ENCODE measurements around the gene ZNF511. TPM values are rescaled to one million over a fixed set of nuclear protein-coding genes. Genes with fewer than 3 reads are reported as not detected.
"Not testable (repeated sequence)": the region's sequence is repeated elsewhere in the genome, so short reads cannot be mapped to it uniquely, and the experiment has no call there.

Gene ZNF511
- total and polyA plus RNA-seq, 2 donors: 20.6 to 39.1 TPM

DNA sequence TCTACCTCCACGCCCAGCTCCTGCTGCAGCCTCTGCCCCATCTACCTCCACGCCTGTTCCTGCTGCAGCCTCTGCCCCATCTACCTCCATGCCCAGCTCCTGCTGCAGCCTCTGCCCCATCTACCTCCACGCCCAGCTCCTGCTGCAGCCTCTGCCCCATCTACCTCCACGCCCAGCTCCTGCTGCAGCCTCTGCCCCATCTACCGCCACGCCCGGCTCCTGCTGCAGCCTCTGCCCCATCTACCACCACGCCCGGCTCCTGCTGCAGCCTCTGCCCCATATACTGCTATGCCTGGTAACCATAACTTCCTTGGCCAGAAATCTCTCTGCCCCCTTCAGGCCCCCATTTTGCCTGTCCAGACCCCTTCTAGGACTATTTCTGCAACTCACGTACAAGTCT is 43.7 kb upstream of the ZNF511 start:
- H3K27ac ChIP-seq (ENCODE audit: low read depth in 1 of 2, low read length in 1 of 2); H3K4me3 ChIP-seq (ENCODE audit: low read length in 2 of 2); H3K9me3 ChIP-seq (ENCODE audit: control insufficient read depth in 2 of 2, insufficient read depth in 1 of 2, low read length in 1 of 2); H3K36me3 ChIP-seq (ENCODE audit: control insufficient read depth in 2 of 2, insufficient read depth in 2 of 2, low read length in 1 of 2); DNase-seq (ENCODE audit: low read depth in 6 of 9, low spot score in 9 of 9): not testable (repeated sequence)
- peaks cover 0 to 13% of the 10 kb centered on the region in 2 donors for H3K27me3 ChIP-seq (ENCODE audit: control insufficient read depth in 2 of 2, insufficient read depth in 1 of 2, low read length in 1 of 2)
- H3K4me1 ChIP-seq (ENCODE audit: control insufficient read depth in 2 of 2, insufficient read depth in 2 of 2, low read length in 2 of 2): peaks cover 3 to 22% of the 10 kb centered on the region in 2 donors
- WGBS: 94% methylated on average over 10 of the region's 10 CpGs

DNA sequence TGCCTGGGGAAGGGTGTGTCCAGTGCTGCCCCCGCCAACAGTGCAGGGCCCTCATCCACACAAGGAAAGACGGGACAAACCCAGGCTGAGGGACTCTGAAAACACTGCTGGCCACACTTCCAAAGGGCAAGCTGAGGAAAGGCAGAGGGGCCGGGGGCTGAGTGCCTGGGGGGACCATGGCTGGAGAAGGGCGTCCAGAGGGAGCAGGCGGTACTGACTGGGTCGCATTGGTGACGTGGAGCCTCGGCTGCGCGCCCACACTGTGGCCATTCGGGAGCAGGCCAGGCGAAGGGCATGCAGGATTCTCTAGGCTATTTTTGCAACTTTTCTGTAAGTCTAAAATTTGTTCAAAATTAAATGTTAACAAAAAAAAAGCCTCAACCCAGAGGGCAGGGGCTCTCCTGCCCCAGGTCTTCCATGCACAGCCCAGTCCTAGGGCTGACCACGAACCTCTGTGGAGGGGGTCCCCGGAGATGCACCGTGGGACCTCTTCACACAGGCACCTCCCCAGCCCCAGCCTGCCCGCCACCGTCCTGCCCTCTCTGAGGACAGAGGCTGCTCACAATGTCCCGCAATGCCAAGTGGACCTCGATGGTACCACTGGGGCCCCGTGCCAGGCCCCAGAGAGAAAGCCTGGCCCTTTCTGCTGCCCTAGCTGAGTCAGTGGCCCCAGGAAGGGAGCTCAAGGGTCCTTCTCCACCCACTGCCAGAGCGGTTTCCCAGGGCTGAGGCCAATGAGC is 42.5 kb upstream of the ZNF511 start:
- Histone ChIP-seq H3K9me3 (ENCODE audit: control insufficient read depth in 2 of 2, insufficient read depth in 1 of 2, low read length in 1 of 2) (no peaks in the 10 kb centered on the region), H3K4me1 (ENCODE audit: control insufficient read depth in 2 of 2, insufficient read depth in 2 of 2, low read length in 2 of 2) (peaks cover 3 to 15% of the 10 kb centered on the region in 2 donors), H3K36me3 (ENCODE audit: control insufficient read depth in 2 of 2, insufficient read depth in 2 of 2, low read length in 1 of 2) (no peaks in the 10 kb centered on the region), H3K27me3 (ENCODE audit: control insufficient read depth in 2 of 2, insufficient read depth in 1 of 2, low read length in 1 of 2) (peaks cover 0 to 9% of the 10 kb centered on the region in 2 donors), H3K27ac (ENCODE audit: low read depth in 1 of 2, low read length in 1 of 2) (no peak overlapping the region), H3K4me3 (ENCODE audit: low read length in 2 of 2) (no peak overlapping the region)
- WGBS: 97% methylated on average over 21 of the region's 21 CpGs
- no peak for DNase-seq (ENCODE audit: low read depth in 6 of 9, low spot score in 9 of 9)

DNA sequence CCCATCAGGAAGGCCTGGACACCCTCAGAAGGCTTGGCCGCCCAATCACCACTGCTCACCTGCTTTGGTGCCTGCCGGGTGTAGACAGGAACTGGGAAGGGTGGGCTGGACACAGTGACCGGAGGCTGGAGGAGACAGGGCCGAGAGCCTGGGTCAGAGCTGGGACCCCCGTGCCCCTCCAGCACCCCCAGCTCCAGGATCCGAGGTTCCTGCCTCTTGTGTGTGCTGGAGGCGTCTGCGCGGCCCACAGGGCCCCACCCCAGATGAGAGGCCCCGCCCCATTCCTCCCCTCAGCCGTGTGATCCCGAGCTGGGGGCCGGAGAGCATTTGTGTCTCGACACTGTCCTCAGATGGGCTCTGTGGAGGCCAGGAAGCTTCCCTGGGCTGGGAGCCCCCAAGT is 41.4 kb upstream of the ZNF511 start:
- Histone ChIP-seq H3K27ac (ENCODE audit: low read depth in 1 of 2, low read length in 1 of 2) (no peak overlapping the region), H3K9me3 (ENCODE audit: control insufficient read depth in 2 of 2, insufficient read depth in 1 of 2, low read length in 1 of 2) (no peaks in the 10 kb centered on the region), H3K27me3 (ENCODE audit: control insufficient read depth in 2 of 2, insufficient read depth in 1 of 2, low read length in 1 of 2) (peaks cover 0 to 7% of the 10 kb centered on the region in 2 donors), H3K4me1 (ENCODE audit: control insufficient read depth in 2 of 2, insufficient read depth in 2 of 2, low read length in 2 of 2) (peaks cover 2 to 10% of the 10 kb centered on the region in 2 donors), H3K36me3 (ENCODE audit: control insufficient read depth in 2 of 2, insufficient read depth in 2 of 2, low read length in 1 of 2) (no peaks in the 10 kb centered on the region), H3K4me3 (ENCODE audit: low read length in 2 of 2) (no peak overlapping the region)
- DNase-seq (ENCODE audit: low read depth in 6 of 9, low spot score in 9 of 9): no peak
- WGBS: 96% methylated on average over 14 of the region's 14 CpGs

DNA sequence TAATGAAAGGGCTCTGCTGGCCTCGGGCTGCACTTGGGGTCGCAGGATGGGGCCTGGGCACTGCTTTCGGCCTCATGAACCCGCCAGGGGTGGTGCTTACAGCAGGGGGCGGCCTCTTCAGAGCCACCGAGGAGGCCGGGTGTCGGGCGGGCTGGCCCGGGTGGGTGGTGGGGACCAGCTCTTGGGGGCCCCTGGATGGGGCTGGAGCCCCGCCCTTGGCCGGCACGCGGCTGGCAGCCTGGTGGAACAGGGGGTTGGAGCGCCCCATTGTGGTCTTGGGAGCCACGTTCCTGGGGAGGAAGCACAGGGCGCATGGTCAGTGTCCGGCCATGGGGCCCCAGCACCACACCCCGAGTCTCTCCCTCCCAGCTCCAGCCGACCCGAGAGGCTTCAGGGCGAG is 40.9 kb upstream of the ZNF511 start:
- H3K27me3 ChIP-seq (ENCODE audit: control insufficient read depth in 2 of 2, insufficient read depth in 1 of 2, low read length in 1 of 2): peaks cover 0 to 2% of the 10 kb centered on the region in 2 donors
- DNase-seq (ENCODE audit: low read depth in 6 of 9, low spot score in 9 of 9): no peak
- no peaks in the 10 kb centered on the region for H3K36me3 ChIP-seq (ENCODE audit: control insufficient read depth in 2 of 2, insufficient read depth in 2 of 2, low read length in 1 of 2)
- H3K4me3 ChIP-seq (ENCODE audit: low read length in 2 of 2): no peak overlapping the region
- no peak overlapping the region for H3K27ac ChIP-seq (ENCODE audit: low read depth in 1 of 2, low read length in 1 of 2)
- H3K4me1 ChIP-seq (ENCODE audit: control insufficient read depth in 2 of 2, insufficient read depth in 2 of 2, low read length in 2 of 2): peaks cover 0 to 5% of the 10 kb centered on the region in 2 donors
- WGBS: 97% methylated on average over 22 of the region's 22 CpGs
- no peaks in the 10 kb centered on the region for H3K9me3 ChIP-seq (ENCODE audit: control insufficient read depth in 2 of 2, insufficient read depth in 1 of 2, low read length in 1 of 2)

GRCh38 chr10:133268532-133268931 is 40.2 kb upstream of the ZNF511 start:
- H3K4me3 ChIP-seq (ENCODE audit: low read length in 2 of 2): no peak overlapping the region
- WGBS: 96% methylated on average over 22 of the region's 22 CpGs
- no peaks in the 10 kb centered on the region for H3K36me3 ChIP-seq (ENCODE audit: control insufficient read depth in 2 of 2, insufficient read depth in 2 of 2, low read length in 1 of 2)
- H3K27me3 ChIP-seq (ENCODE audit: control insufficient read depth in 2 of 2, insufficient read depth in 1 of 2, low read length in 1 of 2): no peaks in the 10 kb centered on the region
- DNase-seq (ENCODE audit: low read depth in 6 of 9, low spot score in 9 of 9): no peak
- H3K27ac ChIP-seq (ENCODE audit: low read depth in 1 of 2, low read length in 1 of 2): no peak overlapping the region
- peaks cover 0 to 3% of the 10 kb centered on the region in 2 donors for H3K4me1 ChIP-seq (ENCODE audit: control insufficient read depth in 2 of 2, insufficient read depth in 2 of 2, low read length in 2 of 2)
- H3K9me3 ChIP-seq (ENCODE audit: control insufficient read depth in 2 of 2, insufficient read depth in 1 of 2, low read length in 1 of 2): no peaks in the 10 kb centered on the region

GRCh38 chr10:133269367-133269766 is 39.3 kb upstream of the ZNF511 start:
- no peak for DNase-seq (ENCODE audit: low read depth in 6 of 9, low spot score in 9 of 9)
- no peaks in the 10 kb centered on the region for H3K36me3 ChIP-seq (ENCODE audit: control insufficient read depth in 2 of 2, insufficient read depth in 2 of 2, low read length in 1 of 2)

DNA sequence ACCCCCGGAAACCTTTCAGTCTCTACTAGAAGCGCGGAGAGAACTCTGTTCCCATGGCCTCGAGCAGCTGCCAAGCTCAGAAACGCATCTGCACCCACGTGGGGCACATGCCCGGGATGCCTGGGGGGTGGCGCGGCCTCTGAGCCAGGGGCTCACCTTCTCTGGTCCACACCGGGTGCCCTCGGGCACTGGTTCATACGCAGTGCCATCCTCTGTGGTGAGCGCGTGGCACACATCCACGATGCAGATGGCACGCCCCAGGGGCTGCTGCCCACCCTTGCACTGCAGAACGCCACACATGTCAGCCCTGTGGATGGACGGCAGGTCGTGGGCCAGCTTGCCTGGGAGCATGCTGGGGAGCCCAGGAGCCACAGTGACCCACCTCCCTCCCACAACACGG is 38.5 kb upstream of the ZNF511 start:
- Histone ChIP-seq H3K4me3 (ENCODE audit: low read length in 2 of 2) (no peak overlapping the region), H3K36me3 (ENCODE audit: control insufficient read depth in 2 of 2, insufficient read depth in 2 of 2, low read length in 1 of 2) (no peaks in the 10 kb centered on the region), H3K4me1 (ENCODE audit: control insufficient read depth in 2 of 2, insufficient read depth in 2 of 2, low read length in 2 of 2) (peaks cover 3 to 7% of the 10 kb centered on the region in 2 donors), H3K27me3 (ENCODE audit: control insufficient read depth in 2 of 2, insufficient read depth in 1 of 2, low read length in 1 of 2) (peaks cover under 1 to 10% of the 10 kb centered on the region in 2 donors), H3K27ac (ENCODE audit: low read depth in 1 of 2, low read length in 1 of 2) (no peak overlapping the region), H3K9me3 (ENCODE audit: control insufficient read depth in 2 of 2, insufficient read depth in 1 of 2, low read length in 1 of 2) (no peaks in the 10 kb centered on the region)
- DNase-seq (ENCODE audit: low read depth in 6 of 9, low spot score in 9 of 9): no peak
- 95% methylated on average over 20 of the region's 20 CpGs for WGBS

More at GRCh38 chr10:133269367-133269766, 39.3 kb upstream of the ZNF511 start:
- WGBS: 90% methylated on average over 26 of the region's 26 CpGs
- Histone ChIP-seq H3K27ac (ENCODE audit: low read depth in 1 of 2, low read length in 1 of 2) (no peak overlapping the region), H3K4me3 (ENCODE audit: low read length in 2 of 2) (no peak overlapping the region), H3K9me3 (ENCODE audit: control insufficient read depth in 2 of 2, insufficient read depth in 1 of 2, low read length in 1 of 2) (no peaks in the 10 kb centered on the region), H3K27me3 (ENCODE audit: control insufficient read depth in 2 of 2, insufficient read depth in 1 of 2, low read length in 1 of 2) (peaks cover 0 to 2% of the 10 kb centered on the region in 2 donors), H3K4me1 (ENCODE audit: control insufficient read depth in 2 of 2, insufficient read depth in 2 of 2, low read length in 2 of 2) (peaks cover 0 to under 1% of the 10 kb centered on the region in 2 donors)

DNA sequence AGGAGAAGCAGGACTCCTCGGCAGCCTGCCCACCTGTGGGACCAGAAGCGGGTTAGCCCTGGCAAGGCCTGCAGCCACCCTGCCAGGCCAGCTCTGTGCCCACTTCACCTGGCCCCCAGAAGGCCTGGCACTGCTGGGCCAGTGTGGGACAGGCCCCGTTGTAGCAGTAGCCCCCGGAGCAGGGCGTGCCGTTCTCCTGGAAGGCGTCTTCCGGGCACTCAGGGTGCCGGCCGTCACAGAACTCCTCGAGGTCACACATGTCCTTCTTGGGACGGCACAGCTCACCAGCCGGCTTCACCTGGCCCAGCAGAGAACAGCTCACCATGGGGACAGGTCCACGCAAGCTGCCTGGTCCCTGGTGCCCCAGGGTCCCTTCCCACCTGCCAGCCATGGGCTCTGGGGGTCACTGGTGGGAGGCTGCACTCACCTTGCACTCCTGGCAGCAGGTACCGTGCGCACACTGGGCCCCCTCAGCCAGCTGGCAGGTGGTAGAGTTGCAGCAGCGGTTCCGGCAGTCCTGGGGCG is 37.9 kb upstream of the ZNF511 start:
- no peak overlapping the region for H3K27ac ChIP-seq (ENCODE audit: low read depth in 1 of 2, low read length in 1 of 2)
- no peaks in the 10 kb centered on the region for H3K36me3 ChIP-seq (ENCODE audit: control insufficient read depth in 2 of 2, insufficient read depth in 2 of 2, low read length in 1 of 2)
- peaks cover 8 to 13% of the 10 kb centered on the region in 2 donors for H3K4me1 ChIP-seq (ENCODE audit: control insufficient read depth in 2 of 2, insufficient read depth in 2 of 2, low read length in 2 of 2)
- no peak overlapping the region for H3K4me3 ChIP-seq (ENCODE audit: low read length in 2 of 2)
- WGBS: 98% methylated on average over 19 of the region's 19 CpGs
- H3K27me3 ChIP-seq (ENCODE audit: control insufficient read depth in 2 of 2, insufficient read depth in 1 of 2, low read length in 1 of 2): peaks cover 6 to 16% of the 10 kb centered on the region in 2 donors
- DNase-seq (ENCODE audit: low read depth in 6 of 9, low spot score in 9 of 9): no peak
- H3K9me3 ChIP-seq (ENCODE audit: control insufficient read depth in 2 of 2, insufficient read depth in 1 of 2, low read length in 1 of 2): peaks cover 0 to 2% of the 10 kb centered on the region in 2 donors

GRCh38 chr10:133271521-133272300 is 37.0 kb upstream of the ZNF511 start:
- no peak for DNase-seq (ENCODE audit: low read depth in 6 of 9, low spot score in 9 of 9)
- Histone ChIP-seq H3K4me1 (ENCODE audit: control insufficient read depth in 2 of 2, insufficient read depth in 2 of 2, low read length in 2 of 2) (peaks cover 16% of the 10 kb centered on the region in 2 donors), H3K27me3 (ENCODE audit: control insufficient read depth in 2 of 2, insufficient read depth in 1 of 2, low read length in 1 of 2) (peaks cover 15 to 25% of the 10 kb centered on the region in 2 donors), H3K27ac (ENCODE audit: low read depth in 1 of 2, low read length in 1 of 2) (no peak overlapping the region), H3K4me3 (ENCODE audit: low read length in 2 of 2) (no peak overlapping the region), H3K9me3 (ENCODE audit: control insufficient read depth in 2 of 2, insufficient read depth in 1 of 2, low read length in 1 of 2) (peaks cover 0 to 2% of the 10 kb centered on the region in 2 donors), H3K36me3 (ENCODE audit: control insufficient read depth in 2 of 2, insufficient read depth in 2 of 2, low read length in 1 of 2) (no peaks in the 10 kb centered on the region)
- 95% methylated on average over 35 of the region's 35 CpGs for WGBS

Data from thymus (tissue), 11 donors.